WTC11 (cell line): ENCODE results near the gene RIN1. TPM values are rescaled to one million over a fixed set of nuclear protein-coding genes. Genes with fewer than 3 reads are reported as not detected.

Experiments used
- ATAC-seq: fragments of 200-7000 bp; cut with Tn5 transposase; 2 replicates; pipeline ENCODE4 v1.10.0; 2021; ENCODE audit warnings: mild to moderate bottlenecking, moderate library complexity
- CTCF ChIA-PET: fragments of 300-600 bp; sonication (Branson Sonifier 250); formaldehyde crosslinking; loops from one replicate; lab custom pipeline; 2021; ENCODE audit warnings: antibody characterized with exemption; lab: Charles Lee
- POLR2A ChIA-PET: fragments of 350-600 bp; sonication (Branson Sonifier 250); formaldehyde crosslinking; loops from one replicate; lab custom pipeline; 2021; ENCODE audit warnings: antibody characterized with exemption; lab: Charles Lee
- DNase-seq: peaks from one replicate; pipeline ENCODE4 v3.0.0; 2021; ENCODE audit warnings: low spot score
- H3K27ac Mint-ChIP-seq: 2 replicates; pipeline ENCODE4 v1.8.0; 2021; ENCODE audit warnings: mixed read lengths
- H3K27me3 Mint-ChIP-seq: 2 replicates; pipeline ENCODE4 v1.8.0; 2021; ENCODE audit warnings: low read depth, mild to moderate bottlenecking, moderate library complexity, mixed read lengths
- H3K36me3 Mint-ChIP-seq: 2 replicates; pipeline ENCODE4 v1.8.0; 2021; ENCODE audit warnings: mixed read lengths
- H3K4me1 Mint-ChIP-seq: 2 replicates; pipeline ENCODE4 v1.8.0; 2022; ENCODE audit warnings: mixed read lengths
- H3K4me3 Mint-ChIP-seq: 2 replicates; pipeline ENCODE4 v1.8.0; 2021; ENCODE audit warnings: mild to moderate bottlenecking, moderate library complexity, mixed read lengths
- H3K9me3 Mint-ChIP-seq: 2 replicates; pipeline ENCODE4 v1.8.0; 2021; ENCODE audit warnings: mixed read lengths
- AR ChIP-seq: fragments of 250-450 bp; sonication (Bioruptor Pico); IDR thresholded peaks from 2 replicates; pipeline ENCODE4 v1.9.0; 2021; ENCODE audit warnings: mild to moderate bottlenecking
- ARID4B ChIP-seq: sonication (generic); formaldehyde crosslinking; IDR thresholded peaks from 2 replicates; pipeline ENCODE4 v1.8.0; 2023; ENCODE audit warnings: missing genetic modification reagents, mild to moderate bottlenecking, borderline replicate concordance
- CREB1 ChIP-seq: sonication (generic); formaldehyde crosslinking; IDR thresholded peaks from 2 replicates; pipeline ENCODE4 v1.8.0; 2023; ENCODE audit warnings: mild to moderate bottlenecking, missing genetic modification reagents
- CREM ChIP-seq: sonication (generic); formaldehyde crosslinking; IDR thresholded peaks from 2 replicates; pipeline ENCODE4 v1.8.1; 2022; ENCODE audit warnings: mild to moderate bottlenecking, missing genetic modification reagents, moderate library complexity
- ETV6 ChIP-seq: sonication (generic); formaldehyde crosslinking; IDR thresholded peaks from 2 replicates; pipeline ENCODE4 v1.8.1; 2022; ENCODE audit warnings: mild to moderate bottlenecking, missing genetic modification reagents
- GRHL2 ChIP-seq: fragments of 250-450 bp; sonication (Bioruptor Pico); IDR thresholded peaks from 2 replicates; pipeline ENCODE4 v1.8.0; 2022; ENCODE audit warnings: mild to moderate bottlenecking, moderate library complexity; ENCODE audit not compliant: insufficient replicate concordance, severe bottlenecking
- GTF2I ChIP-seq: fragments of 250-450 bp; sonication (Bioruptor Pico); conservative IDR thresholded peaks from 2 replicates; pipeline ENCODE4 v1.4.0; 2021; ENCODE audit warnings: mild to moderate bottlenecking
- MYBL2 ChIP-seq: sonication (generic); formaldehyde crosslinking; IDR thresholded peaks from 2 replicates; pipeline ENCODE4 v1.8.1; 2023; ENCODE audit warnings: mild to moderate bottlenecking, moderate library complexity, missing genetic modification reagents
- NR1H2 ChIP-seq: sonication (generic); formaldehyde crosslinking; IDR thresholded peaks from 2 replicates; pipeline ENCODE4 v1.9.0; 2021; ENCODE audit warnings: mild to moderate bottlenecking, moderate library complexity, missing genetic modification reagents
- NR2C2 ChIP-seq: sonication (generic); formaldehyde crosslinking; IDR thresholded peaks from 2 replicates; pipeline ENCODE4 v1.8.0; 2022; ENCODE audit warnings: mild to moderate bottlenecking, missing genetic modification reagents
- PRRX2 ChIP-seq: fragments of 250-450 bp; sonication (Bioruptor Pico); IDR thresholded peaks from 2 replicates; pipeline ENCODE4 v1.8.0; 2021; ENCODE audit warnings: mild to moderate bottlenecking
- SOX15 ChIP-seq: fragments of 250-450 bp; sonication (Bioruptor Pico); IDR thresholded peaks from 2 replicates; pipeline ENCODE4 v1.9.0; 2021; ENCODE audit warnings: mild to moderate bottlenecking
- TEAD1 ChIP-seq: sonication (generic); formaldehyde crosslinking; IDR thresholded peaks from 2 replicates; pipeline ENCODE4 v1.8.0; 2022; ENCODE audit warnings: mild to moderate bottlenecking, missing genetic modification reagents
- USF1 ChIP-seq: sonication (generic); formaldehyde crosslinking; IDR thresholded peaks from 2 replicates; pipeline ENCODE4 v1.8.0; 2022; ENCODE audit warnings: mild to moderate bottlenecking, missing genetic modification reagents
- ZMAT4 ChIP-seq: fragments of 250-450 bp; sonication (Bioruptor Pico); IDR thresholded peaks from 2 replicates; pipeline ENCODE4 v1.9.0; 2021; ENCODE audit warnings: mild to moderate bottlenecking
- ZNF232 ChIP-seq: sonication (generic); formaldehyde crosslinking; IDR thresholded peaks from 2 replicates; pipeline ENCODE4 v1.8.0; 2022; ENCODE audit warnings: mild to moderate bottlenecking, missing genetic modification reagents
- ZNF263 ChIP-seq: sonication (generic); formaldehyde crosslinking; IDR thresholded peaks from 2 replicates; pipeline ENCODE4 v1.8.1; 2022; ENCODE audit warnings: low read depth, mild to moderate bottlenecking, moderate library complexity, missing genetic modification reagents
- ZNF423 ChIP-seq: fragments of 250-450 bp; sonication (Bioruptor Pico); IDR thresholded peaks from 2 replicates; pipeline ENCODE4 v2.1.2; 2022; ENCODE audit warnings: mild to moderate bottlenecking, moderate library complexity
- total RNA-seq: library from RNA; stranded (reverse); gene quantifications from 3 replicates; pipeline ENCODE4 v1.2.3, GENCODE V29; 2021
- TF ChIP-seq, protein P1 (sequence below): sonication (generic); formaldehyde crosslinking; IDR thresholded peaks from 2 replicates; pipeline ENCODE4 v1.8.0; 2022; ENCODE audit warnings: mild to moderate bottlenecking, missing genetic modification reagents
- TF ChIP-seq, protein P2 (sequence below): sonication (generic); formaldehyde crosslinking; conservative IDR thresholded peaks from 2 replicates; pipeline ENCODE4 v1.8.1; 2023; ENCODE audit warnings: mild to moderate bottlenecking, low read depth, missing genetic modification reagents, moderate library complexity
- TF ChIP-seq, protein P3 (sequence below): sonication (generic); formaldehyde crosslinking; IDR thresholded peaks from 2 replicates; pipeline ENCODE4 v1.8.1; 2023; ENCODE audit warnings: mild to moderate bottlenecking, missing genetic modification reagents

RIN1 gene
- total RNA-seq, 1 experiment from 2014 or later, result 5.0 TPM

DNA sequence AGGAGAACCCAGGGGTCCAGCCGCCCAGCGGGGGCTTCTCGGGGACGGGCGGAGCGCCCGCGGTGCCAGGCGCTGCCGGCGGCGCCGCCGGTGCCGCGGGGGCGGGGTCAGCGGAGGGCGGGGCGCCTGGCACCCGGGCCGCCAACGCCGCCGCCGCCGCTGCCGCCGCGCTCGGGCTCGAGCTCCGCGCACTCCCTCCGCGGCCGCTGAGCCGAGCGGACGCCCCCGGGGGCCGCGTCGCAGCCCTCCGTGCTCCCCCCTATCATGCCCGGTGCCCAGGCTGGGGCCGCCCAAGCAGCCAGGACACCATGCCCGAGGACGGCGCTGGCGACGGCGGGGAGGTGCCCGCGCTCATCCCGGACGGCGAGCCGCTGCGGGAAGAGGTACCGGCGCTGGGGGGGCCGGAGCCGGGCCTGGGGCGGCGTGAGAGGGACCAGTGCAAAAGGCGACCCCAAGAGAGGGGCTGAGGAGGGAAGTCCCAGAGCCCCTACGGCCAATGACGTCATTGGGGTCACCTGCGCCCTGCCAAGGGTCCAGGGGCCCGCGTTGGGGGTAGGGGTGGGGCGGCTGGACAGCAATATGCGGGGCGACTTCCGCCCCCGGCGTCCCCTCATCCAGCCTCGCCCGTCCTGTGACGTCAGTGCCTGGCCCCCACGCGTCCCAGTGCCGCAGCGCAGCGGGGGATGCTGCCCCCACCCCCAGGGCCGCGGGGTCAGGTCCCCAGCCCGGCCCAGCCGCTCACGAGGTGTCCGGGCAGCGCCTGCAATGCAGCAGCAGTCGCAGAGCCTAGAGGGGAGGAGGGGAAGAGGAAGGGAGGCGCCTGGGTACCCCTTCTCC is 44.3 kb downstream of the RIN1 start, which contains the start of gene TMEM151A (continued):
- no peak for TF ChIP-seq ARID4B
- TF ChIP-seq, protein P1, sequence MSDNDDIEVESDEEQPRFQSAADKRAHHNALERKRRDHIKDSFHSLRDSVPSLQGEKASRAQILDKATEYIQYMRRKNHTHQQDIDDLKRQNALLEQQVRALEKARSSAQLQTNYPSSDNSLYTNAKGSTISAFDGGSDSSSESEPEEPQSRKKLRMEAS (CRISPR knock-in tag), result no peak
- TF ChIP-seq ZNF263 (CRISPR knock-in tag), result no peak
- TF ChIP-seq, protein P2, sequence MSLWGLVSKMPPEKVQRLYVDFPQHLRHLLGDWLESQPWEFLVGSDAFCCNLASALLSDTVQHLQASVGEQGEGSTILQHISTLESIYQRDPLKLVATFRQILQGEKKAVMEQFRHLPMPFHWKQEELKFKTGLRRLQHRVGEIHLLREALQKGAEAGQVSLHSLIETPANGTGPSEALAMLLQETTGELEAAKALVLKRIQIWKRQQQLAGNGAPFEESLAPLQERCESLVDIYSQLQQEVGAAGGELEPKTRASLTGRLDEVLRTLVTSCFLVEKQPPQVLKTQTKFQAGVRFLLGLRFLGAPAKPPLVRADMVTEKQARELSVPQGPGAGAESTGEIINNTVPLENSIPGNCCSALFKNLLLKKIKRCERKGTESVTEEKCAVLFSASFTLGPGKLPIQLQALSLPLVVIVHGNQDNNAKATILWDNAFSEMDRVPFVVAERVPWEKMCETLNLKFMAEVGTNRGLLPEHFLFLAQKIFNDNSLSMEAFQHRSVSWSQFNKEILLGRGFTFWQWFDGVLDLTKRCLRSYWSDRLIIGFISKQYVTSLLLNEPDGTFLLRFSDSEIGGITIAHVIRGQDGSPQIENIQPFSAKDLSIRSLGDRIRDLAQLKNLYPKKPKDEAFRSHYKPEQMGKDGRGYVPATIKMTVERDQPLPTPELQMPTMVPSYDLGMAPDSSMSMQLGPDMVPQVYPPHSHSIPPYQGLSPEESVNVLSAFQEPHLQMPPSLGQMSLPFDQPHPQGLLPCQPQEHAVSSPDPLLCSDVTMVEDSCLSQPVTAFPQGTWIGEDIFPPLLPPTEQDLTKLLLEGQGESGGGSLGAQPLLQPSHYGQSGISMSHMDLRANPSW, result no peak
- TF ChIP-seq CREB1, result no peak
- TF ChIP-seq, protein P3, sequence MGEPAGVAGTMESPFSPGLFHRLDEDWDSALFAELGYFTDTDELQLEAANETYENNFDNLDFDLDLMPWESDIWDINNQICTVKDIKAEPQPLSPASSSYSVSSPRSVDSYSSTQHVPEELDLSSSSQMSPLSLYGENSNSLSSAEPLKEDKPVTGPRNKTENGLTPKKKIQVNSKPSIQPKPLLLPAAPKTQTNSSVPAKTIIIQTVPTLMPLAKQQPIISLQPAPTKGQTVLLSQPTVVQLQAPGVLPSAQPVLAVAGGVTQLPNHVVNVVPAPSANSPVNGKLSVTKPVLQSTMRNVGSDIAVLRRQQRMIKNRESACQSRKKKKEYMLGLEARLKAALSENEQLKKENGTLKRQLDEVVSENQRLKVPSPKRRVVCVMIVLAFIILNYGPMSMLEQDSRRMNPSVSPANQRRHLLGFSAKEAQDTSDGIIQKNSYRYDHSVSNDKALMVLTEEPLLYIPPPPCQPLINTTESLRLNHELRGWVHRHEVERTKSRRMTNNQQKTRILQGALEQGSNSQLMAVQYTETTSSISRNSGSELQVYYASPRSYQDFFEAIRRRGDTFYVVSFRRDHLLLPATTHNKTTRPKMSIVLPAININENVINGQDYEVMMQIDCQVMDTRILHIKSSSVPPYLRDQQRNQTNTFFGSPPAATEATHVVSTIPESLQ (CRISPR knock-in tag), result no peak
- TF ChIP-seq GTF2I (CRISPR knock-in tag), result no peak
- TF ChIP-seq GRHL2, result no peak
- TF ChIP-seq TEAD1 (CRISPR knock-in tag), result no peak

DNA sequence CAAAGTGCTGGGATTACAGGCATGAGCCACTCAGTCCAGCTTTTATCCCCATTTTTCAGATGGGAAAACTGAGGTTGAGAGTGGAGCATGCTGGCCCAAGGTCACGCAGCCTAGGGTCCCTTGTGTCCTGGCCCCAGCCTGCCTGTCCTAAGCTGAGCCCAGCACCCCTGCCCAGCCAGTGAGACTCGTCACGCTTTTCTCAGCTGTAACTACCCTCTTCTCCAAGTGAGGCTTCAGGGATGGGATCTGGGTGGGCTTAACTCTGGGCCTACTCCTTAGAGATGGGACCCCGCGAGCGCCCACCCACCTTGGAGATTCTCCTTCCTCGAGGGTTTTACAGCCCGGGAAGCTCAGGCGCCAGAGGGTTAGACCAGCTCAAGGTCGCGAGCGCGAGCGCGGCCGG is 44.9 kb downstream of the RIN1 start:
- ChIA-PET POLR2A (interaction anchor here (0.7 to 1.4 kb wide), 2 partner anchors 10 to 21 kb away, joined by 3 to 4 read pairs; no protein-coding TSS in a partner anchor), CTCF (interaction anchor here (0.6 to 1.8 kb wide), 5 partner anchors 9 to 731 kb away, joined by 3 to 17 read pairs (median 5); partner anchors contain the start of gene CD248)
- Mint-ChIP-seq H3K9me3 (no peaks in the 10 kb centered on the region), H3K27me3 (peaks cover 37% of the 10 kb centered on the region), H3K4me3 (peak overlapping the region; percentile 96), H3K36me3 (no peaks in the 10 kb centered on the region), H3K27ac (no peak overlapping the region), H3K4me1 (peaks cover 20% of the 10 kb centered on the region)
- peak; percentile 76 for TF ChIP-seq GTF2I (CRISPR knock-in tag)
- TF ChIP-seq ETV6 (CRISPR knock-in tag), result no peak
- no peak for TF ChIP-seq CREM
- no peak for TF ChIP-seq ZMAT4 (CRISPR knock-in tag)
- no peak for TF ChIP-seq ZNF232 (CRISPR knock-in tag)
- TF ChIP-seq ZNF423 (CRISPR knock-in tag), result 0 out of 2 replicates have a peak, but pooled peaks have one; percentile 23
- TF ChIP-seq NR1H2 (CRISPR knock-in tag), result no peak
- TF ChIP-seq AR (CRISPR knock-in tag), result no peak
- TF ChIP-seq PRRX2 (CRISPR knock-in tag), result no peak
- TF ChIP-seq MYBL2 (CRISPR knock-in tag), result no peak
- no peak for TF ChIP-seq NR2C2 (CRISPR knock-in tag)
- TF ChIP-seq, protein P1 (CRISPR knock-in tag), result no peak
- no peak for TF ChIP-seq SOX15
- no peak for TF ChIP-seq USF1 (CRISPR knock-in tag)
- DNase-seq (no peak), ATAC-seq (no peak)
